ENCODE measurements around the gene DYSF. TPM values are rescaled to one million over a fixed set of nuclear protein-coding genes. Genes with fewer than 3 reads are reported as not detected.

The DYSF gene
- total RNA-seq, 2 donors from 2014 or later = 1.4 to 3.1 TPM

DNA sequence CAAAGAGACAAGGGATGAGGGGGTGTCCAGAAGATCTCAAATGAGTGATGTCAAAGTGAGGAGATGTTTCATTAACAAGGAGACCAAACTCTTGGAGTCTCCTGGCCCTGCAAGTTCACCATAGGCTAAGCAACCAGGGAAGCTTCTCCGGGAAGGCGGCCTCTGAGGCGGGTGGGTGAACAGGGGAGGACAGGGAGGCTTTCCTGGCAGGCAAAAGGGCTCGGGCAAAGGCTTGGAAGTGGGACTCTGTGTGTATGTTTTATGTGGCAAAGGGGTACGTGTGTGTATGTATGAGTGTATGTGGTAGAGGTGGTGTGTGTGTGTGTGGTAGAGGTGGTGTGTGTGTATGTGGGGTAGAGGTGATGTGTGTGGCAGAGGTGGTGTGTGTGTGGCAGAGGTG is 163.9 kb downstream of the DYSF start:
- H3K4me3 ChIP-seq (ENCODE audit: low read length) = no peak overlapping the region
- H3K4me3 Mint-ChIP-seq = no peak overlapping the region
- peaks cover 4% of the 10 kb centered on the region for H3K4me1 Mint-ChIP-seq
- no peaks in the 10 kb centered on the region for H3K9me3 ChIP-seq (ENCODE audit: control insufficient read depth, low read length)
- H3K27ac Mint-ChIP-seq = no peak overlapping the region
- H3K27ac ChIP-seq (ENCODE audit: low read depth, low read length) = no peak overlapping the region
- peak; percentile 8 for DNase-seq
- no peaks in the 10 kb centered on the region for H3K36me3 ChIP-seq (ENCODE audit: control insufficient read depth, insufficient read depth, low read length)
- no peak overlapping the region for H3K9ac ChIP-seq (ENCODE audit: extremely low read depth, low read length, poor library complexity, severe bottlenecking)
- no peak for TF ChIP-seq CTCF (conservative IDR thresholded peaks at IDR 0.05)
- no peaks in the 10 kb centered on the region for H3K36me3 Mint-ChIP-seq (ENCODE audit: low read depth)
- no peaks in the 10 kb centered on the region for H3K9me3 Mint-ChIP-seq
- no peaks in the 10 kb centered on the region for H3K27me3 Mint-ChIP-seq (ENCODE audit: insufficient read depth)
- H3K4me1 ChIP-seq (ENCODE audit: control insufficient read depth, insufficient read depth, low read length) = no peaks in the 10 kb centered on the region
- WGBS, 2 experiments (ENCODE audit: insufficient coverage in 1 of 2, insufficient read length in 1 of 2) = 83 to 92% methylated on average over 2 to 5 of the region's 5 CpGs
- H3K27me3 ChIP-seq (ENCODE audit: control insufficient read depth, insufficient read depth, low read length, poor library complexity, severe bottlenecking) = no peaks in the 10 kb centered on the region

GRCh38 chr2:71618327-71619113 is 165.2 kb downstream of the DYSF start:
- Histone ChIP-seq H3K36me3 (ENCODE audit: control insufficient read depth, insufficient read depth, low read length) (no peaks in the 10 kb centered on the region), H3K27ac (ENCODE audit: low read depth, low read length) (no peak overlapping the region), H3K9me3 (ENCODE audit: control insufficient read depth, low read length) (no peaks in the 10 kb centered on the region), H3K4me1 (ENCODE audit: control insufficient read depth, insufficient read depth, low read length) (no peaks in the 10 kb centered on the region), H3K9ac (ENCODE audit: extremely low read depth, low read length, poor library complexity, severe bottlenecking) (no peak overlapping the region), H3K27me3 (ENCODE audit: control insufficient read depth, insufficient read depth, low read length, poor library complexity, severe bottlenecking) (no peaks in the 10 kb centered on the region), H3K4me3 (ENCODE audit: low read length) (no peak overlapping the region)
- Mint-ChIP-seq H3K4me3 (no peak overlapping the region), H3K27ac (no peak overlapping the region), H3K36me3 (ENCODE audit: low read depth) (no peaks in the 10 kb centered on the region), H3K4me1 (peaks cover 4% of the 10 kb centered on the region), H3K27me3 (ENCODE audit: insufficient read depth) (no peaks in the 10 kb centered on the region), H3K9me3 (no peaks in the 10 kb centered on the region)
- 89 to 90% methylated on average over 2 to 12 of the region's 12 CpGs for WGBS, 2 experiments (ENCODE audit: insufficient coverage in 1 of 2, insufficient read length in 1 of 2)
- TF ChIP-seq CTCF (conservative IDR thresholded peaks at IDR 0.05) = no peak
- peak; percentile 46 for DNase-seq

DNA sequence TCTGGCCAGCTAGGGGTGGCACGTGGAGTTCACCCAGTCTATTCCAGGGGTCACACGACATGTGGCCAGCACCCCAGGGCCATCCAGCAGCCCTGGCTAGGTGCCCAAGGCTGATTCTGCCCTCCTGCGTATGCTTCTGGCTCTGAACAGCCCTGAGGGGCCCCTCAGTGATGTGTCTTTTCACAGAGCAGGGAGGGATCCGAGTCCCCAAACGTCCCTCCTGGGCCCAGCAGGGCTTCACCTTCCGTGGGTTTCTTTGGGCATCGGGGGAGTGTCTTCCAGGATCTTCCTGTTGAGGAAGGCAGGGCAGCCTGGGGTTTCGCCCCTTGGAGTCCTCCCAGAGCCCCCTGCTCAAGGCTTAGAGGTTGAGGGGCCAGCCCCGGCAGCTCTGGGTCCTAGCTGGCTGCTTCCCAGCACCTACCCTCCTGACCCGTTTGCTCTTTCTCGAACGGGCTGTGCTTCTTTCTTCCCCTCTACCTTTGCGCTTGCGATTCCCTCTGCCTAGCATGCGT is 165.9 kb downstream of the DYSF start:
- Histone ChIP-seq H3K9ac (ENCODE audit: extremely low read depth, low read length, poor library complexity, severe bottlenecking) (no peak overlapping the region), H3K4me1 (ENCODE audit: control insufficient read depth, insufficient read depth, low read length) (no peaks in the 10 kb centered on the region), H3K36me3 (ENCODE audit: control insufficient read depth, insufficient read depth, low read length) (no peaks in the 10 kb centered on the region), H3K4me3 (ENCODE audit: low read length) (no peak overlapping the region), H3K9me3 (ENCODE audit: control insufficient read depth, low read length) (no peaks in the 10 kb centered on the region), H3K27ac (ENCODE audit: low read depth, low read length) (no peak overlapping the region), H3K27me3 (ENCODE audit: control insufficient read depth, insufficient read depth, low read length, poor library complexity, severe bottlenecking) (no peaks in the 10 kb centered on the region)
- TF ChIP-seq CTCF (conservative IDR thresholded peaks at IDR 0.05) = no peak
- no peak for DNase-seq
- no peaks in the 10 kb centered on the region for H3K27me3 Mint-ChIP-seq (ENCODE audit: insufficient read depth)
- H3K4me3 Mint-ChIP-seq = no peak overlapping the region
- H3K9me3 Mint-ChIP-seq = no peaks in the 10 kb centered on the region
- H3K4me1 Mint-ChIP-seq = peaks cover 4% of the 10 kb centered on the region
- no peaks in the 10 kb centered on the region for H3K36me3 Mint-ChIP-seq (ENCODE audit: low read depth)
- 80 to 85% methylated on average over 13 to 15 of the region's 15 CpGs for WGBS, 2 experiments (ENCODE audit: insufficient coverage in 1 of 2, insufficient read length in 1 of 2)
- no peak overlapping the region for H3K27ac Mint-ChIP-seq

All from endodermal cell (in vitro differentiated cells).